Activated CD8-positive, alpha-beta memory T cell treated with anti-CD3 and anti-CD28 coated beads, Interleukin-2, amount 50 U/mL, for 1 hour (primary cell): ENCODE results near the gene MALSU1.

ENCODE experiments used
- DNase-seq: peaks from one replicate; pipeline ENCODE4 v3.0.0-alpha.2; 2020; ENCODE audit errors: extremely low read depth

Gene MALSU1

DNA sequence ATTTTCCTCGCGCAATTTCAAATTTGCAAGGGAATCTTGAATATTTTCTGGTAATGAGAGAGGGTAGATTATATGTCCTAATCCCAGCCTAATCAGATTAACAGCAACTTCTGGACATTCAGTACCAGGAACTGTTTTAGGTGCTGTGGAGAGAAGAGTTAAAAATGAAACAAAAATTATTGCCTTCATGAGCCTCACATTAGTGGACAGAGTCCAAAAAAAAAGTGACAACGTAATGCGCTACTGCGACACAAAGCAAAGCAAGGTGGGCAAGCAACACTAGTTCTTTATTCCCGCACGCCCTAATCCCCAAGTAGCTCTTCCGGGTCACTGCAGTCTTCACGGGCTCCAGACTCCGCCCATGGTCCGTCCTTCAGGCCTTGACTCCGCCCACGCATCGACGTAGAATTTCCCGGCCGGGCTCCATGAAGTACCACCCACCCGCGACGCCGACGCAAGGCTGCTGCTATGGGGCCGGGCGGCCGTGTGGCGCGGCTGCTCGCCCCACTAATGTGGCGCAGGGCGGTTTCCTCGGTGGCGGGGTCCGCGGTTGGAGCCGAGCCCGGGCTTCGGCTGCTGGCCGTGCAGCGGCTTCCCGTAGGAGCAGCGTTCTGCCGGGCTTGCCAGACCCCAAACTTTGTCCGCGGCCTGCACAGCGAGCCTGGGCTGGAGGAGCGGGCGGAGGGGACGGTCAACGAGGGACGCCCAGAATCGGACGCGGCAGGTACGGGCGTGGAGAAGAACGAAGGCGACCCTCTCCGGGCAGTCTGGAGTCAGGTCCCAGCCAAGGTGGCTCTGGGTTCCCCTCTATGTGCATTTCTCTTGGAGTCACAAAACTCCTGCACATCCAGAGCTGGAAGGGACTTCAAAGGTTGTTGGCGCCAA is at the start of gene MALSU1:
Gene MALSU1 (plus strand): TSS at position 455 of the 885 bp plus-strand sequence. CDS start 14 bp downstream, at position 469.
- peak; percentile 90 for DNase-seq

DNA sequence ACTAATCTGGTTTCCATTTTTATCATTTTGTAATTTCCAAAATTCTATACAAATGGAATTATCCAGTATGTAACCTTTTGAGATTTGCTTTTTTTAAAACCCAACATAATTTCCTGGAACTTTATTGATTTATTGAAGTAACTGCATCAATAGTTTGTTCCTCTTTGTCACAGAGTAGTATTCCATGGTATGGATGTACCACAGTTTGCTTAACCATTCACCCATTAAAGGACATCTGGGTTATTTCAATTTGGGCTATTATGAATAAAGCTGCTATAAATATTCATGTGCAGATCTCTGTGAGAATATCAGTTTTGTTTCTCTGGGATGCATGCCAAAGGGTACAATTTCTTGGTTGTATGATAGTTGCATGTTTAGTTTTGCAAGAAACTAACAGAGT is 49.7 kb upstream of the MALSU1 start:
- DNase-seq, result no peak

DNA sequence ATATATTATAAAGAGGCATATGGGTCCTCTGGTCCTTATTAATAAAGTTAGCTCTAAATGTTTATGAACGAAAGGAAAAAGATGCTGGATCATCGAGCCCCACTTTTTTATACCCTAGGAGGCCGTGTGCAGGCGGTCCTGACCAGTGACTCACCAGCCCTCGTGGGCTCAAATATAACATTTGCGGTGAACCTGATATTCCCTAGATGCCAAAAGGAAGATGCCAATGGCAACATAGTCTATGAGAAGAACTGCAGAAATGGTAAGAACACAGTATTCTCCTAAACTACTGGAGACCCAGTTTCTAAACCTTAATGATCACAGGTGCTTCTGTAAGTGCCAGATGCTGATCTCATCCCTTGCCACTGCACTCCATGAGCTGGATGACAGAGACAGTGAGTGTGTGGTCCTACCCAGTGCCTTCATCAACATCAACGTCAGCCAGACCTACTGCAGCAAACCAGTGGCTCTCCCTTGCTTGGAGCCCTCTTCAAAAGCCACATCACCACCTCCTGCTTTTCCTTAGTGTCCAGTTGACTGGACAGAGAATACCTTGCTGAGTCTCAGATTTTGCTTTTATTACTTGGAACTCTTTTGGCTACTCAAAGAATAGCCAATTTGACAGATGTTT is 45.0 kb upstream of the MALSU1 start:
- no peak for DNase-seq

GRCh38 chr7:23256731-23257130 is 42.4 kb upstream of the MALSU1 start:
- DNase-seq, result no peak

GRCh38 chr7:23260371-23260770 is 38.8 kb upstream of the MALSU1 start:
- DNase-seq, result no peak

DNA sequence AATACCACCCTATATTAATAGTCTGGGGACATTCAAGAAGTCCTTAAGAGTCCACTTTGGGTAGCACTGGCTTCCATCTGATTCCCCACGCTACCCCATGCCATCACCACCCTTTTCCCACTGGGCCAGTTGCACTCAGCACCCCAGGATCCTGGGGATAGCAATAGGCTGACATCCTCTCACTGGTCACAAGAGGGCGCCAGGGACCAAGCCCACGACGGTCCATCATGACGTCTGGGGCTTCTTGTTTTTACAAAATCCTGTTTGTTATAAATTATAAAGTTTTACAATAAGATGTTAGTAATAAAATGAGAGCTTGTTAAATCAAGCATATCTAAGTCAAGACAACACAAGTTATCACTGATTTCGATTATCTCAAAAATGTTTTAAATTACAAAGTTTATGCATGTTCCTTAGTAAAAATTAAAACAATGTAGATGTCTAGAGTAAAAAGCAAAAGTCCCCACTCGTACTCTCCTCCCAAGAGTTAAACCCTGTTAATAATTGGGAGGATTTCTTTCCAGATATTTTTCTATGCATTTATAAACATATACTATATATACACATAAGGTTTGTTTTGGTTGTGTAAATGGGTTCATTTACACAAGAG is 37.2 kb upstream of the MALSU1 start:
- no peak for DNase-seq

- no peak for DNase-seq
Observed at GRCh38 chr7:23264916-23265458, 34.2 kb upstream of the MALSU1 start.

DNA sequence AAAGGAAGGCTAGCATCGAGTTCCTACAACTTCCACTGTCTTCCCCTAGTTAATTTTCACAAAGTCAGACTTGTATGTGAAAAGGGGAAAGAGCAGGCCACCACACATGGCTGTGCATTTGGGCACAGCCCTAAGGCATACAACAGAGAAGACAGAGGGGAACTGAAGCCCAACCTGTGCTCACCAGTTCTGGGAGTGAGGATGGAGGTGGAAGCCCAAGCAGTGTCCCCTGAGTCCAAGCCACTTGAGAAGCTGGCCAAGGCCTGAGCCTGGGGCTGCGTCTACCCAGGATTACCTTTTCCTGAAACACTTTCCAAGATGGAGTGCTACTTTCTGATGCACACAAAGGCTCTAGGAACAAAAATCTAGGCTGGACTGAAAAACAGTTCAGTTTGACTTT is 32.2 kb upstream of the MALSU1 start:
- DNase-seq, result no peak

- DNase-seq, result no peak
Observed at GRCh38 chr7:23267357-23267756, 31.8 kb upstream of the MALSU1 start.

GRCh38 chr7:23268167-23268566 is 31.0 kb upstream of the MALSU1 start:
- no peak for DNase-seq

DNA sequence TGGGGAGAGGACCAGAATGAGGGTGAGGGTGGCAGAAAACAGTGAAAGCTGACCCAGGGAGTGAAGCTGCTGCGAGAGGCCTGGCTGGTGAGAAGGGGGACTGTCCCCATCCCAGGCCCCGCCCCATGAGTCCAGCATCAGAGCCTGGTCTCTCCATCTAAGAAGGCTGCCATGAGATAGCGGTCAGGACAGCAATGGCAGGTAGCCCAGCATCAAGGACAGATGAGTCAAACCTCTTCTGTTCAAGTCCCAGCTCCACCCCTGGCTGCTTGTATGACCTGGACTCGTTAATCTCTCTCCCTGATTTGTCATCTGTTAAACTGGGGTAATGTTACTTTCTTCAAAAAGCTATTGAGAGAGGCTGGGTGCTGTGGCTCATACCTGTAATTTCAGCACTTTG is 30.4 kb upstream of the MALSU1 start:
- DNase-seq, result no peak

- no peak for DNase-seq
Observed at GRCh38 chr7:23272275-23272674, 26.9 kb upstream of the MALSU1 start.

GRCh38 chr7:23273141-23273599 is 26.0 kb upstream of the MALSU1 start:
- peak; percentile 75 for DNase-seq

- DNase-seq, result no peak
Observed at GRCh38 chr7:23275912-23276311, 23.2 kb upstream of the MALSU1 start.

DNA sequence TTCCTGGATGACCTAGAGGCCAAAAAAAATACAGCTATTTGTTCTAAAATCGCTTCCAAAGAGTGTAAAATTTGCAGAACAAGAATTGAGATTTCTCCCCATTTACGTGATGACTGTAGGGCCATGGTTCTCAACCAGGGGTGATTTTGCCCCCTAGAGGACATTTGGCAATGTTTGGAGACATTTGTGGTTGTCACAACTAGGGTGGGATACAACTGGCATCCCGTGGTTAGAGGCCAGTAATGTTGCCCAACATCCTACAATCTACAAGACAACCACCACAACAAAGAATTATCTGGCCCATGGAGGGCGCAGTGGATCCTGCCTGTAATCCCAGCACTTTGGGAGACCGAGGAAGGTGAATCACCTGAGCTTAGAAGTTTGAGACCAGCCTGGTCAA is 22.8 kb upstream of the MALSU1 start:
- DNase-seq, result no peak

- no peak for DNase-seq
Observed at GRCh38 chr7:23276947-23277346, 22.2 kb upstream of the MALSU1 start.

DNA sequence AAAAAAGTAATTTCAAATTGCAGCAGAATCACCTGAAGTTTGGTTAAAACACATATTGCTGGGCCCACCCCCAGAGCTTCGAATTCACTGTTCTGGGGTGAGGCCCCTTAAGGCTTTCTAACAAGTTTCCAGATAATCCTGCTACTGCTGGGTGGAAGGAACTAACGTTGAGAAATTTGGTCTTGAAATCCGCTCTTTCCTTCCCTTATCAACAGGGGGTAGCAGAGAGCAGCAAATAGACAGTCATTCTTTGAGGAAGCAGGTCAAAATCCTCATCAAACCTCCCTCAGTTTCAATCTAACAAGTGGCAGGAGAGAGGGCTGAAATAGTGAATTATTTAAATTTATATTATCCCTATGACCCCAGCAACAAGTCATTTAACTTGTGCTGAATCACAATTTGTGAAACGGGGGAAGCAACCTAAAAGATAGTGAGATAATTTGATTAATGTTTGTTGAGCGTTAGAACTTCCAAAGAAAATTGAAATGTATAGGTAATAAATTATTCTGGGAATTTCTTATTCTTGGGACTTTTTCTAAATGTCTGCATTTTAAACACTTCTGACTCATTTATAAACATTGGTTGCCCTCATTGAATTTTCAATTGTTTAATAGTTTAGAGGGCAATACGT is 21.7 kb upstream of the MALSU1 start:
- no peak for DNase-seq

DNA sequence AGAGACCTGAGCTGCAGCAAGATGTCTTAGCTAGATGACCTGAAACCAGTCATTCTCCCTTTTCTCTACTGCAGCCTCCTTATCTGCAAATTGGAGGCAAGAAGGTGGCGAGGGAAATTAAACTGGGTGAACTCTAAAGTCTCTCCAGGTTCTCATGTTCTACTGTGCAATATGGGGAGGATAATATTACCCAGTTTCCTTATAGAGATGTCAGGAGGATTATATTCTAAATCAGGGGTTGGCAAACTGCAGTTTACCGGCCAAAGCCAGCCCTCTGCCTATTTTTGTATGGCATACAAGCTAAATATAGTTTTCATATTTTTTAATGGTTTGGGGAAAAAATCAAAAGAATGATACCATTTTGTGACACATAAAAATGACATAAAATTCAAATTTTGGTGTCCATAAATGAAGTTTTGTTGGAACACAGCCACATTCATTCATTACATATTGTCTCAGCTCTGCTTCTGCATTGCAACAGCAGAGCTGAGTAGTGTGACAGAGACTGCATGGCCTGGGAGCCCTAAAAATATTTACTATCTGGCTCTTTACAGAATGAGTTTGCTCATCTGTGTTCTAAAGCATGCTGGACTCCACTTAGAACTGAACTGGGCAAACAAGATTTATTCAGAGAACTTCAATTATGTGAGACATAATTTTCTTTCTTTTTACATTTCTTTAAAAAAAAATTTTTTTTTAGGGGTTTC is 19.2 kb upstream of the MALSU1 start:
- no peak for DNase-seq

- no peak for DNase-seq
Observed at GRCh38 chr7:23283086-23283485, 16.1 kb upstream of the MALSU1 start.

DNA sequence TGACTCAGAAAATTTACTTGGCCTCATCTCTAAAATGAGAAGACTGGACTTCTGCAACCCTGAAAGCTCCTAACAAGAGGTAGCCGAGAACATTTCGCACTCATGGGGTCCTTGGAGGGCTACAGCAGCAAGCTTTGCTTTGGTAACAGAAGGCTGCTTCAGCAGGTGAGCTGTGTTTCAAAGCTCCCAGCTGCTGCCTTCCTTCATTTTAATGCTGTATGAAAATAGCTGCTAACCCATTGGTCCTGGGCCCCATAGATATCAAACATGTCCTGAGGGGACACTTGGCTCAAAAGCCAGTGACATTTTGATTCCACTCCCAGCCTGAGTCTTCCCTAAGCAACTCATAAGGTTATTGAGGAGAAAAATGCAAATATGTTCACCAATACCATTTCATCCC is 14.3 kb upstream of the MALSU1 start:
- no peak for DNase-seq
